NAMALWA (cell line): Measurements from ENCODE around the gene GAS7.

ENCODE experiments used
- DNase-seq: peaks from one replicate; pipeline ENCODE4 v3.0.0-alpha.2; 2015; ENCODE audit warnings: low spot score

The GAS7 gene

DNA sequence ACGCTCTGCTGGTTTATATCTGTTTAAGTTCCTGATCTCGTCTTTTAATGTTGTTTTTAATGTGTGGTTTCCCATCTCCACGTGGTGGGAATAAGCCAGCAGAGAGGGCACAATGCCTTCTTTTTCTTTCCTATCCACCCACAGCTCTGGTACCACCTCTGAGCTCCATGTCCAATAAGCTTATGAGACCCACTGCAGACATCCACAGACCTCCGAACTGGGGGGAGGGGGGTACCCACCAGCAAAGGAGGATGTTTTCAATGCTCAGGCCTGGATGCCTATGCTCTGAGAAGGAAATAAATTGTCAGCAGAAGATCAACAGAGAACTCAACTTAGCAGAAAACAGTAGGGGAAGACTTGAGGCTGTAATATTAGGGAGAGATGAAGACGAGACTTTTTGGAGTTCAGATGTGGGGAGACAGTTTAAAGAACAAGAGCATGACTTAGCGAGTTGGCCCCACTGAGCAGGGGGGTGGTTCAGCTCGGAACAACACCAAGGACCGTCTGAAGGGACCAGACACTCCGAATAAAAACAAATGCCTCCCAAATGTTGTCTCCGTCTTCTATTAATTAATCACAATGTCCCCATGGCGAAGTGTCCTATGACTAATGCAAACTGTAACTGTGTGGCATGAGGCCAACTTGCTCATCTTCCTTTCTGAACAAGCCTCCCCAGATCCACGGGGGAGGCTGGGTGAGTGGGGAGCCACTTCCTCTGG lies 62.7 kb downstream of the GAS7 start:
- DNase-seq = no peak

DNA sequence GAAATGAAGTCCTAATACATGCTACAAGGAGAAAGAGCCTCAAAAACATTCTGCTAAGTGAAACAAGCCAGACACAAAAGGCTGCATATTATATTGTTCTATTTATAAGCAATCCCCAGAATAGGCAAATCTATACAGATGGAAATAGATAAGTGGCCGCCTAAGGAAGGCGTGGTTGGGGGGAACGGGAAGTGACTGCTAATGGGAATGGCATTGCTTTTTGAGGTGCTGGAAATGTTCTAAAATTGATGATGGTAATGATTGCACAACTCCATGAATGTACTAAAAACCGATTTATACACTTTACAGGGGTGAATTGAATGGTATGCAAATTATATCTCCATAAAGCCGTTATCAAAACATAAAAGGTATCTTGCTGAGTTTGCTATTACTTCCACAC lies 67.7 kb downstream of the GAS7 start:
- DNase-seq = no peak

- no peak for DNase-seq
These were observed 68.1 kb downstream of the GAS7 start for GRCh38 chr17:10130263-10130662.

GRCh38 chr17:10127819-10128425 lies 70.5 kb downstream of the GAS7 start:
- DNase-seq = no peak

- no peak for DNase-seq
These were observed 71.5 kb downstream of the GAS7 start for GRCh38 chr17:10126616-10127501.

- DNase-seq = no peak
These were observed 72.2 kb downstream of the GAS7 start for GRCh38 chr17:10126276-10126615.

- DNase-seq = no peak
These were observed 72.7 kb downstream of the GAS7 start for GRCh38 chr17:10125531-10126275.

GRCh38 chr17:10123093-10123492 lies 75.3 kb downstream of the GAS7 start:
- DNase-seq = no peak

DNA sequence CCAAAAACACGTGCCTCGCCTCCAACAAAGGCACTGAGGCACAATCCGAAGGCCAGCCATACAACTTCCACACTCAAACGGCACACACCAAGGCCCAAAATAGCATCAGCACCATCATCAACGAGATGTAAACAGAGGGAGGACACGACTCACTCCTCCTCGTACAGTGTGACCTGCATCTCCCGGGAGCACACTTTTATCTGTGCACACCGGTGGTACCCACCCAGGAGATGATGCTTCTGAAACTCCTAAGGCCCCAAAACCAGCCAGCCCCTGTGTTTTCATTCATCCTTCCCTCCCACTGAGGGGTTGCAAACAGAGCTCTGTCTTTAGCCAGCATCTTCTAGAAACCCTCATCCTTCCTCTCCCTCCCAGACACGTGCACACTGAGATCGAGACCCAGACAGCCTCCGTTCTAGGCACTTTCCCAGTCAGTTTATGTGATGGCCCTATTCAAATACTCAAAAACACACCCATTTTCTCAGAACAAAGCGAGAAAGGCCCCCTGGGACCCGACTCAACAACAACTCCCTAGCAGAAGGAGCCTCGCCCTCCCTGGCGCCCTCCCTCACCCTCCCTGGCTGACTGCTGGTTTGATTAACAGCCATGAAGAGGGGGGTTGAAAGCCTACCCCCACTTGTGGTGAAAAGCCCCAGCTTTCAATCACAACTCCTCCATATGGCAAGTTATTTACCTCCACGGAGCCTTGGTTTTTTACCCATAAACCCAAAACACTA lies 76.3 kb downstream of the GAS7 start:
- peak; percentile 7 for DNase-seq

GRCh38 chr17:10120749-10121148 lies 77.7 kb downstream of the GAS7 start:
- DNase-seq = no peak

GRCh38 chr17:10120109-10120485 lies 78.3 kb downstream of the GAS7 start:
- DNase-seq = no peak

DNA sequence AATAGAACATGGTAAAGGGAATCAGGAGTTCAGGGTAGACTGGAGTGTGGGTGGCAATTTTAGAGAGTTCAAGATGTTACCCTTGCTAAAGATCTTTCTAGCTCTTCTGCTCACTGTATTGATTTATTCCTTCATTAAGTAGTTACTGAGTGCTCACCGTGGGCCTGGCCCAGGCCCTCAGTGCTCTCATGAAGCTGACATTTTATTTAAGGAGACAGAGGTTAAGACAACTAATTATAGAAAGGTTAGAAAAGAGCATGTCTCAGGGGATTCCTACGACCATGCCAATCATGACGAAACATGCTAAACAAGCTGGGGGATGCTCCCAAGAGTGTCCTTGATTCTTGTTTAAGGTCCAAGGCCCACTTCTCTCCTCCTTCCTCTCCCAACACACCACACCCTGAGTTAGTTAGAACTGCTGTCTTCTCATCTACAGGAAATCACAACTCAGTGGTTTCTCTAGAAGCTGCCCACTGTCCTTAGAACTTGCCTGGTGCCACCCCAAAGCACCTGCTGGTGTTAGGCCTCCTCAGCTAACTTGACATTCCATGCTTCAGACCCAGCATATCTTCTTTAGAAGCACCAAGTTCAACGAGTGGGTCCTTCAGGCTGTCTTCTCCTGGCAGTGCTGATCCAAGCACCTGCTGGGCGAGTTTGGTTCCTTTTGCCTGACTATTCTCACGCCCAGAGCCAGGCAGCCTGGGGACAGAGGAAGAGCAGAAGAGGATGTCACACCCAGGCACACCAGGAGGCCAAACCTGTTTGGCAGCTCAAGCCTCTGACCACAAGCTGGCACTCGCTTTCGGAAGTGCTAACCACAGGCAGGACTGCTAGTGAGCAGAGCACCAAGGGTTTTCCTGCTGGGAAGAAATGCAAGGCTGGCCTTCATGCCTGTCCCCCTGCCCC lies 79.0 kb downstream of the GAS7 start:
- DNase-seq = peak; percentile 23

DNA sequence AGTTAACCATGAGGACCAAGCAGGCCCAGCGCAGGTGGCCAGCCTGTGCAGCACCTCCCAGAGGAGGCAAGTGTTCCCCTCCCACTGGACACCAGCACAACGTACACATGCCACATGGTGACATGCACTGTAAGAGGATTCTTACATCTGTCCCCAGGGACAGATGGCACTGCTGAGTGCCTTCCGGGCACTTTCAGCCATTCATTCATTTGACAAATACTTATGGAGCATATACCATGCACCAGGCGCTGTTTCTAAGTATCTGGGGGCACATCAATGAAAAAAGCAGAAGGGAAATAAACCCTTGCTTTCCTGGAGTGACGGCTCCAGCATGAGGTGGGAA lies 79.6 kb downstream of the GAS7 start:
- peak; percentile 35 for DNase-seq

DNA sequence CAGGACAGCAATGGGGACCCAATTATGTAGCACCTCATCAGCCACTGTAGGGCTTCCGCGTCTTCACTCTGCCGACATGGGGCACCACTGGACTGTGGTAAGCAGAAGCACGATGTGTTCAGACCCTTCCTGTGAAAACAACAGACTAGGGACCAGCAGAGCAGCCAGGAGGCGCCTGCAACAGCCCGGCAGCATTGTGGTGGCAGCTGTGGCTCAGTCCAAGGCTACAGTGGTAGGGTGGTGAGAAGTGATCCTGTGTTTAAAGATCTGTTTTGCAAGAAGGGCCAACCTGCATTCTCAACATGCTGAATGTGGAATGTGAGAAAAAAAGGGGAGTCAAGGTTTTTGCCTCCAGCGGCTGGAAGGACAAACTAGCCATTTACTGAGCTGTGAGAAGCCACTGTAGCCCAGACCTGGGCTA lies 80.8 kb downstream of the GAS7 start:
- peak; percentile 47 for DNase-seq

DNA sequence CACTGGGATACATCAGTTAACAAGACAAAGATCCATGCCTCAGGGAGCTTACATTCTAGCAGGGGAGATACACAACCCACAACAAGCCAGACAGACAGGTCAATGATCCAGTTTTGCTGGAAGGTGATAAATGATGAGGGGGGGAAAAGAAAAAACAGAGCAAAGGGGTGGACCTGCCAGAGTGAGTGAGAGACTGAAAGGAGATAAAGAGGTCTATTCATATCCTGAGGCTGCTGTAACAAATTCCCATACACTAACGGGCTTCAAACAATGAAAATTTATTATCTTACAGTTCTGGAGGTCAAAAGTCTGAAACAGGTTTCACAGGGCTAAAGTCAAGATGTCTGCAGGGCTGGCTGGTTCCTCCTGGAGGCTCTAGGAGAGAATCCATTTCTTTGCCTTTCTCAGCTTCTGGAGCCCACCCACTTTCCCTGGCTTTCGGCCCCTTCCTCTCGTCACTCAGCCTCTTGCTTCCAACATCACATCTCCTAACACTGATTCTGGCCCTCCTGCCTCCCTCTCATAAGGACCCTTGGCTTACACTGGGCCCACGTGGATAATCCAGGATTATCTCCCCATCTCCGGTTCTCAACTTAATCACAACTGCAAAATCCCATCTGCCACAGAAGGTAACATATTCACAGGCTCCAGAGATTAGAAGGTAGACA lies 81.5 kb downstream of the GAS7 start:
- no peak for DNase-seq

DNA sequence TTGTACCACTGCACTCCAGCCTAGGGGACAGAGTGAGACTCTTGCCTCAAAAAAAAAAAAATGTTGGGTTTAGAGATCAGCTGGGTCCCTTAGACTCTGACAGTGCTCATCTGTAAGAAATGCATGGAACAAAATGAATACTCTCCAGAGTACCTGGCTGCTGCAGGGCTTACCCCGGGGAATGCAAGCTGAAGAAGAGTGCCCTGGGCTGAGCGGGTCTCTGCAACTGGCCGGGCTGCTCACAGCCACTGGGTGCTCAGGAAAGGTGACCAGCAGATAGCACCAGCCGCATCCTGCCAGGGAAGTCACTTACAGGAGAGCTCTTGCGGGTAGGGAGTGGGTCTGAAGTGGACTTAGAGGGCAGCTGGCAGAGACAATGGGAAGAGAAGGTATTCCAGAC lies 82.1 kb downstream of the GAS7 start:
- no peak for DNase-seq

DNA sequence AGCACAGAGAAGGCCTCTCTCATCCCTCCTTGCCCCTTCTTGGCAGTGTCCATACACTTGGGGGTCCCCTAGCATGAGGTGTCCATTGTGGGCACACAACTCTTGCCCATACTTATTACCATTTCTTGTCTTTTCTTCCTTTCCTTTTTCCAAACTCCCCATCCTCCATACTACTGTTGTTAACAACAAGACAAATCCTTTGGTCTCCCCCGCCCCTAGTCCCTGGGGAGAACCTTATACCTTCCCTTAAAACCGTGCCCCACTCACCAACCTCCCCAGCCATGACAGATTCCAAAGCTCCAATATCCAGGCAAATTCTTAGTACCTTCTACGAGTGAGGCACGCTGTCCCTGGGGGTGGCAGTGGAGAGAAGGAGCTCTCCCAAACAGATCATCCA lies 82.9 kb downstream of the GAS7 start:
- DNase-seq = no peak

DNA sequence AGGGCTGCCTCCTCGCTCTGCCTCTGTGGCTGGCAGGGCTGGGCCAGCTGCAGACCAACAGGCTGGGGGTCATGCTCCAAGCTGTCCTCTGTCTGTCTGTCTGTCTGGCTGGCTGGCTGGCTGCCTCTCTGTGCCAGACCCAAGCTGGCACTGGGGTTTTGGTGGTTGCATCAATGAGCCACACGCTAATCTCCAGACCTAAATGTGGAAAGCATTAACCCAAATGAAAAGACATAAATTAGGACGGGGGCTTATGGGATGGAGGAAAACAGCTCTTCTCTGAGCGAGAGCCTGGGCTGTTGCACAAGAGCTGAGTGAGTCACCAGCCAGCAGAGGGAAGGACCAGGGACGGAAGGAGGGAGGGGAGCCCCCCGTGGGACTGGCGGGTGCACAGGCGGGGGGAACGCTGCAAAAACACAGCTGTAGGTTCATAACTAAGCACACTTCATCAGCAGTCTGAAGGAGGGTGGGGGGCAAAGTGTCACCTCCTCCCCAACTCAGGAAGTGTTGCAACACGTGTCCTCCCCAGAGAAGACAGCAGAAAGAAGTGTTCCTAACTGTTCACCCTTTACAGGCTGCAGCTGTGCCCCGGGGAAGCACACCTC lies 83.4 kb downstream of the GAS7 start:
- DNase-seq = peak; percentile 74

DNA sequence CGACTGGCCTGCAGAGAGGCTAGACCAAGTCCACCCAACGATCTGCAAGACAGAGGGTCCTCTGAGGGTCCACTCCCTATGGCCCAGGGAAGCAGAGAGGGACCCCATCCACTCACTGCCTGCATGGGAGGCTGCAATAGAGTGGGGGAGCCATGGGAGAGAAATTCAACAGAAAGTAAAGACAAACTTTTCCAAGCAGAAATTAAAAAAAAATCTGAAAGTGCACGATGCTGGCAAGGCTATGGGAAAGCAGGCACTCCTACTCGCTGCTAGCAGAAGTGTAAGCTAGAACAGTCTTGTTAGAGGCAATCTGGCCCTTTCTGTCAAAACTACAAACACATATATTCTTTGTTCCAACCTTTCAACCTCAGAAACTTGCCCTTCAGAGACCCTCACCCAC lies 85.4 kb downstream of the GAS7 start:
- DNase-seq = no peak
